ENCODE measurements around the gene ATAD3B.

The ATAD3B gene, protein sequence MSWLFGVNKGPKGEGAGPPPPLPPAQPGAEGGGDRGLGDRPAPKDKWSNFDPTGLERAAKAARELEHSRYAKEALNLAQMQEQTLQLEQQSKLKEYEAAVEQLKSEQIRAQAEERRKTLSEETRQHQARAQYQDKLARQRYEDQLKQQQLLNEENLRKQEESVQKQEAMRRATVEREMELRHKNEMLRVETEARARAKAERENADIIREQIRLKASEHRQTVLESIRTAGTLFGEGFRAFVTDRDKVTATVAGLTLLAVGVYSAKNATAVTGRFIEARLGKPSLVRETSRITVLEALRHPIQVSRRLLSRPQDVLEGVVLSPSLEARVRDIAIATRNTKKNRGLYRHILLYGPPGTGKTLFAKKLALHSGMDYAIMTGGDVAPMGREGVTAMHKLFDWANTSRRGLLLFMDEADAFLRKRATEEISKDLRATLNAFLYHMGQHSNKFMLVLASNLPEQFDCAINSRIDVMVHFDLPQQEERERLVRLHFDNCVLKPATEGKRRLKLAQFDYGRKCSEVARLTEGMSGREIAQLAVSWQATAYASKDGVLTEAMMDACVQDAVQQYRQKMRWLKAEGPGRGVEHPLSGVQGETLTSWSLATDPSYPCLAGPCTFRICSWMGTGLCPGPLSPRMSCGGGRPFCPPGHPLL

DNA sequence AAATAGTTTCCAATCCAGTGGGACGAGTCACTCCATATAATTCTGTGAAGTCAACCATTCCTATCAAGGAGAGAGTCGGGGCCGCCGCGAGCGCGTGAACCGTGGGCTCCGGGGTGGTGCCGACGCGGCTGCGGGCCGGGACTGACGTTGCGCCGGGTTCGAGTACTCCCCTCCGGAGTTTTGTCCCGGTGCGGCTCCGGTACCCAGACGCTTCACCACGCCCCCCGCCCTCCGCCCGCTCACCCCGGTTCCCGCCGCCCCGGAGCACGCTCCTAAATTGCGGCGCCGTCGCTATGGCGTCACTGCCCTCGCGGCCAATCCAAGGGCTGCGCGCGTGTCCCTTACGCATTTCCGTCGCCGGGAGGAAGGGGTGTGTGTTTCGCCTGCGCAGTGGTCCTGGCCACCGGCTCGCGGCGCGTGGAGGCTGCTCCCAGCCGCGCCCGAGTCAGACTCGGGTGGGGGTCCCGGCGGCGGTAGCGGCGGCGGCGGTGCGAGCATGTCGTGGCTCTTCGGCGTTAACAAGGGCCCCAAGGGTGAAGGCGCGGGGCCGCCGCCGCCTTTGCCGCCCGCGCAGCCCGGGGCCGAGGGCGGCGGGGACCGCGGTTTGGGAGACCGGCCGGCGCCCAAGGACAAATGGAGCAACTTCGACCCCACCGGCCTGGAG lies at the start of gene ATAD3B:
Gene ATAD3B, plus strand, starts transcription at position 377 of the 664 bp plus-strand sequence. Its CDS starts 120 bp downstream, at position 497.
- Histone ChIP-seq H3K27me3 (ENCODE audit: control insufficient read depth, insufficient read depth, low read length) (no peaks in the 10 kb centered on the region), H3K4me3 (ENCODE audit: low read length) (peak within 1 kb of the TSS; percentile 100), H3K36me3 (ENCODE audit: control insufficient read depth, low read depth, low read length) (no peaks in the 10 kb centered on the region), H3K4me1 (ENCODE audit: control insufficient read depth, low read depth, low read length) (no peaks in the 10 kb centered on the region), H3K27ac (ENCODE audit: low read length) (peak within 1 kb of the TSS; percentile 31), H3K9ac (ENCODE audit: low read length) (peak within 1 kb of the TSS; percentile 86), H3K9me3 (ENCODE audit: control insufficient read depth, low read depth, low read length) (no peaks in the 10 kb centered on the region)

DNA sequence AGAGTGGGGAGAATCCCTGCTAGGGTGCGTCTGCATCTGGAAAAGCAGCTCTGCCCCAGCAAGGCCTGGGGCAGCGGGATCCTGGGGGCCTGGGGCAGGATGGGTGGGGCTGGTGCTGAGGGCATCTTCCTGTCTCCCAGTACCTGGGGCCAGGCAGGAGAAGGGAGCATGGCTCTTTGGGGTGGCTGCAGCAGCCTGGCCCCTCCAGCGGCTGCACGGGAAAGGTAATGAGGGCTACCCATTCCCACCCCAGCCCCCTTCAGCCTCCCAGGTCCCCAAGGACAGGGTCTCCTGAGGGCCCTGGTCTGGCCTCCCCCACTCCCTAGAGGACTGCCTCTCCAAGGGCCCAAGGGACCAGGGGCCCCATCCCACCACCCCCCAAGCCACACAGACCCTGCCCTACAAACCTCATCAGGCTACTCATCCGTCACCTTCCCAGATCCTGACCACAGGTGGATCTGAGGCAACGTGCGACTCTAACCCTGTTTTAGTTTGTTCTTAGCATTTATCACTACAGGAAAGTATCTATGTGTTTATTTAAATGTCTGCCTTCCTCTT lies 49.6 kb upstream of the ATAD3B start:
- Histone ChIP-seq H3K4me3 (ENCODE audit: low read length) (no peak overlapping the region), H3K4me1 (ENCODE audit: control insufficient read depth, low read depth, low read length) (peaks cover 26% of the 10 kb centered on the region), H3K9ac (ENCODE audit: low read length) (no peak overlapping the region), H3K9me3 (ENCODE audit: control insufficient read depth, low read depth, low read length) (no peaks in the 10 kb centered on the region), H3K36me3 (ENCODE audit: control insufficient read depth, low read depth, low read length) (no peaks in the 10 kb centered on the region), H3K27ac (ENCODE audit: low read length) (no peak overlapping the region), H3K27me3 (ENCODE audit: control insufficient read depth, insufficient read depth, low read length) (no peaks in the 10 kb centered on the region)

GRCh38 chr1:1422465-1423244 lies 48.9 kb upstream of the ATAD3B start:
- no peak overlapping the region for H3K27ac ChIP-seq (ENCODE audit: low read length)
- H3K4me1 ChIP-seq (ENCODE audit: control insufficient read depth, low read depth, low read length): peaks cover 26% of the 10 kb centered on the region
- H3K9ac ChIP-seq (ENCODE audit: low read length): no peak overlapping the region
- no peaks in the 10 kb centered on the region for H3K36me3 ChIP-seq (ENCODE audit: control insufficient read depth, low read depth, low read length)
- no peaks in the 10 kb centered on the region for H3K27me3 ChIP-seq (ENCODE audit: control insufficient read depth, insufficient read depth, low read length)
- H3K9me3 ChIP-seq (ENCODE audit: control insufficient read depth, low read depth, low read length): no peaks in the 10 kb centered on the region
- no peak overlapping the region for H3K4me3 ChIP-seq (ENCODE audit: low read length)

DNA sequence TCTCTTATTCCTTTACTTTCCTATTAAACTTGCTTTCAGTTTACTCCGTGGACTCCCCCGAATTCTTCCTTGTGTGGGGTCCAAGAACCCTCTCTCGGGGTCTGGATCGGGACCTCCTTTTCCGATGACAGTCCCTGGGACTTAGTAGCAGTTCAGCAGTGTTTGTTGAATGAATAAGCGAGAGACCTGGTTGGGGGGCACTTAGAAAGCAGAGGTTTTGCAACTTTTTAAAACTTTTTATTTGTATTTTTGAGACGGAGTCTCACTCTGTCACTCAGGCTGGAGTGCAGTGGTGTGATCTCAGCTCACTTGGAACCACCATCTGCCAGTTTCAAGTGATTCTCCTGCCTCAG lies 48.3 kb upstream of the ATAD3B start:
- no peak overlapping the region for H3K9ac ChIP-seq (ENCODE audit: low read length)
- H3K9me3 ChIP-seq (ENCODE audit: control insufficient read depth, low read depth, low read length): no peaks in the 10 kb centered on the region
- no peaks in the 10 kb centered on the region for H3K36me3 ChIP-seq (ENCODE audit: control insufficient read depth, low read depth, low read length)
- H3K4me1 ChIP-seq (ENCODE audit: control insufficient read depth, low read depth, low read length): peaks cover 26% of the 10 kb centered on the region
- no peak overlapping the region for H3K27ac ChIP-seq (ENCODE audit: low read length)
- no peak overlapping the region for H3K4me3 ChIP-seq (ENCODE audit: low read length)
- H3K27me3 ChIP-seq (ENCODE audit: control insufficient read depth, insufficient read depth, low read length): no peaks in the 10 kb centered on the region

GRCh38 chr1:1424707-1425106 lies 46.9 kb upstream of the ATAD3B start:
- H3K36me3 ChIP-seq (ENCODE audit: control insufficient read depth, low read depth, low read length): no peaks in the 10 kb centered on the region
- H3K9me3 ChIP-seq (ENCODE audit: control insufficient read depth, low read depth, low read length): no peaks in the 10 kb centered on the region
- H3K4me3 ChIP-seq (ENCODE audit: low read length): no peak overlapping the region
- H3K9ac ChIP-seq (ENCODE audit: low read length): no peak overlapping the region
- H3K4me1 ChIP-seq (ENCODE audit: control insufficient read depth, low read depth, low read length): peaks cover 26% of the 10 kb centered on the region
- no peak overlapping the region for H3K27ac ChIP-seq (ENCODE audit: low read length)
- H3K27me3 ChIP-seq (ENCODE audit: control insufficient read depth, insufficient read depth, low read length): no peaks in the 10 kb centered on the region

GRCh38 chr1:1425426-1425752 lies 46.2 kb upstream of the ATAD3B start:
- no peak overlapping the region for H3K27ac ChIP-seq (ENCODE audit: low read length)
- no peaks in the 10 kb centered on the region for H3K9me3 ChIP-seq (ENCODE audit: control insufficient read depth, low read depth, low read length)
- no peak overlapping the region for H3K4me3 ChIP-seq (ENCODE audit: low read length)
- no peaks in the 10 kb centered on the region for H3K27me3 ChIP-seq (ENCODE audit: control insufficient read depth, insufficient read depth, low read length)
- H3K4me1 ChIP-seq (ENCODE audit: control insufficient read depth, low read depth, low read length): peaks cover 30% of the 10 kb centered on the region
- no peak overlapping the region for H3K9ac ChIP-seq (ENCODE audit: low read length)
- no peaks in the 10 kb centered on the region for H3K36me3 ChIP-seq (ENCODE audit: control insufficient read depth, low read depth, low read length)

- Histone ChIP-seq H3K27ac (ENCODE audit: low read length) (no peak overlapping the region), H3K9ac (ENCODE audit: low read length) (no peak overlapping the region), H3K27me3 (ENCODE audit: control insufficient read depth, insufficient read depth, low read length) (no peaks in the 10 kb centered on the region), H3K9me3 (ENCODE audit: control insufficient read depth, low read depth, low read length) (no peaks in the 10 kb centered on the region), H3K4me1 (ENCODE audit: control insufficient read depth, low read depth, low read length) (peaks cover 30% of the 10 kb centered on the region), H3K36me3 (ENCODE audit: control insufficient read depth, low read depth, low read length) (no peaks in the 10 kb centered on the region), H3K4me3 (ENCODE audit: low read length) (peak overlapping the region; percentile 35)
Observed at GRCh38 chr1:1425753-1426495, 45.6 kb upstream of the ATAD3B start.

- peaks cover 27% of the 10 kb centered on the region for H3K4me1 ChIP-seq (ENCODE audit: control insufficient read depth, low read depth, low read length)
- no peaks in the 10 kb centered on the region for H3K9me3 ChIP-seq (ENCODE audit: control insufficient read depth, low read depth, low read length)
- H3K27me3 ChIP-seq (ENCODE audit: control insufficient read depth, insufficient read depth, low read length): no peaks in the 10 kb centered on the region
- no peak overlapping the region for H3K27ac ChIP-seq (ENCODE audit: low read length)
- H3K36me3 ChIP-seq (ENCODE audit: control insufficient read depth, low read depth, low read length): no peaks in the 10 kb centered on the region
- H3K9ac ChIP-seq (ENCODE audit: low read length): no peak overlapping the region
- H3K4me3 ChIP-seq (ENCODE audit: low read length): peak overlapping the region; percentile 35
Observed at GRCh38 chr1:1426496-1427105, 45.0 kb upstream of the ATAD3B start.

- Histone ChIP-seq H3K4me1 (ENCODE audit: control insufficient read depth, low read depth, low read length) (peaks cover 34% of the 10 kb centered on the region), H3K36me3 (ENCODE audit: control insufficient read depth, low read depth, low read length) (no peaks in the 10 kb centered on the region), H3K4me3 (ENCODE audit: low read length) (peak overlapping the region; percentile 33), H3K9ac (ENCODE audit: low read length) (no peak overlapping the region), H3K9me3 (ENCODE audit: control insufficient read depth, low read depth, low read length) (no peaks in the 10 kb centered on the region), H3K27me3 (ENCODE audit: control insufficient read depth, insufficient read depth, low read length) (no peaks in the 10 kb centered on the region), H3K27ac (ENCODE audit: low read length) (no peak overlapping the region)
Observed at GRCh38 chr1:1427106-1427819, 44.3 kb upstream of the ATAD3B start.

GRCh38 chr1:1427820-1428148 lies 43.8 kb upstream of the ATAD3B start:
- H3K27me3 ChIP-seq (ENCODE audit: control insufficient read depth, insufficient read depth, low read length): no peaks in the 10 kb centered on the region
- H3K4me3 ChIP-seq (ENCODE audit: low read length): peak overlapping the region; percentile 33
- no peak overlapping the region for H3K9ac ChIP-seq (ENCODE audit: low read length)
- peaks cover 34% of the 10 kb centered on the region for H3K4me1 ChIP-seq (ENCODE audit: control insufficient read depth, low read depth, low read length)
- no peak overlapping the region for H3K27ac ChIP-seq (ENCODE audit: low read length)
- H3K36me3 ChIP-seq (ENCODE audit: control insufficient read depth, low read depth, low read length): no peaks in the 10 kb centered on the region
- no peaks in the 10 kb centered on the region for H3K9me3 ChIP-seq (ENCODE audit: control insufficient read depth, low read depth, low read length)
